ENCODE results near the gene H2BK1. TPM values are rescaled to one million over a fixed set of nuclear protein-coding genes. Genes with fewer than 3 reads are reported as not detected.
A peak's percentile ranks its signal among the peaks of the same experiment; 100 is the strongest.

The H2BK1 gene
- total RNA-seq, 1 experiment from 2014 or later: 0.87 TPM

DNA sequence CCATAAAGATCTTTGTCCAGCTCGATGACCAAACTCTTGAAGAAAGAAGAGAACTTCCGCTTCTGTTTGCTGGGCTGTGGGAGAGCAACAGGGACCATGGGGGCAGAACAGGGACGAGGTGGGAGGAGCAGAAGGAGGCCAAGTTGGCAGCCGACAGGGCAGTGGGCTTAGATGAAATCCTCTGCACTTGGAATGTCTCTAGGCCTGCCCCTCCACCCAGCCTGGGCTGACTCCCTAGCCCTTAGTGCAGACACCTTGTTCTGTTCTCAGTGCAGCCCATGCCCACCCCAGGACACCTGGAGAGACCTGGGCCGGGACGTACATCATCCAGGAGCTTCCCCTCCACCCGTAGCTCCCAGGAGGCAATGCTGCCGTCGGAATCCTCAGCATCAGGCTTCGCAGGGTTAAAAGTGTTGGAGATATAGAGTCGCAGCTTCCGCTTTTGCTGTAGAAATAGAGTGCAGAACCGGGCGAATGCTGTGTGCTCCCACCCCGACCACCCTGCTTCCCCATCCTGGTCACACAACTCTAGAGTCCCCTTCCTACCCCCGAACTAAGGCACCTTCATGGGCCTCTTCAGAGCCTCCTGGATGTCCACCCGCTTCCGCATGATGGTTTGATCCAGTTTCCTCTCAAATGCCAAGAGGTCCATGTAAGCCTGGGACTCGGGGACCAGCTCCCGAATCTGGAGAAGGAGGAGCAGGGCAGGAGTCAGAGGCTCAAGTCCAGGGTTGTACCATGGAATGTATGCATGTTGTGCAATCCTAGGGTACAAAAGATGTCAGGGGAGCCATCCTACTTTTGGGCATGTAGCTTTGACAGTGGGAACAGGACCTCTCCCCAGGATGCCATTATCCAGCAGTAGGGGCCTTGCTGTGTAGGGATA is 32.1 kb upstream of the H2BK1 start (continued):
- TF ChIP-seq, protein P1, sequence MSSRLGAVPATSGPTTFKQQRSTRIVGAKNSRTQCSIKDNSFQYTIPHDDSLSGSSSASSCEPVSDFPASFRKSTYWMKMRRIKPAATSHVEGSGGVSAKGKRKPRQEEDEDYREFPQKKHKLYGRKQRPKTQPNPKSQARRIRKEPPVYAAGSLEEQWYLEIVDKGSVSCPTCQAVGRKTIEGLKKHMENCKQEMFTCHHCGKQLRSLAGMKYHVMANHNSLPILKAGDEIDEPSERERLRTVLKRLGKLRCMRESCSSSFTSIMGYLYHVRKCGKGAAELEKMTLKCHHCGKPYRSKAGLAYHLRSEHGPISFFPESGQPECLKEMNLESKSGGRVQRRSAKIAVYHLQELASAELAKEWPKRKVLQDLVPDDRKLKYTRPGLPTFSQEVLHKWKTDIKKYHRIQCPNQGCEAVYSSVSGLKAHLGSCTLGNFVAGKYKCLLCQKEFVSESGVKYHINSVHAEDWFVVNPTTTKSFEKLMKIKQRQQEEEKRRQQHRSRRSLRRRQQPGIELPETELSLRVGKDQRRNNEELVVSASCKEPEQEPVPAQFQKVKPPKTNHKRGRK (CRISPR knock-in tag; IDR thresholded peaks at IDR 0.05; ENCODE audit: borderline replicate concordance): no peak
- TF ChIP-seq TEAD4 (CRISPR knock-in tag; IDR thresholded peaks at IDR 0.05): no peak

DNA sequence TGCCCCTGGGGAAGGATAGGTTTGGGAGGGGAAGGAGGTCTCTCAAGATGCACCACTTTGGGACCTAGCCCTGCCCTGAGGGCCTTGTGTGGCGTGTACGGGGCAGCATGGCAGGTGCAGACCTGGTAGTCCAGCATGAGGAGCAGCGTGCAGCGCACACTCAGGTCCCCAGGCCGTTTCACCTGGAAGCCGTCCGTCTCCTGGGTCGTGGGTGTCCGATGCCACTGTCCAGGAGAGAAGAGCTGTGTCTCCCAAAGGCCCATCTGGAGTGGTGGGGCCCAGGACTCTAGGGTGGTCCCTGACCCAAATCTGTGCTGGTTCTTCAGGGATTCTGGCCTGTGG is 31.4 kb upstream of the H2BK1 start:
- ATAC-seq (no peak), DNase-seq (ENCODE audit: low spot score) (no peak)
- CTCF ChIA-PET: interaction anchor here (0.8 to 4.6 kb wide), 4 partner anchors 8 to 83 kb away, joined by 3 to 77 read pairs (median 4); partner anchors contain the start of gene CHPF2
- H3K27me3 Mint-ChIP-seq (ENCODE audit: low read depth): peaks cover 19% of the 10 kb centered on the region
- H3K36me3 Mint-ChIP-seq: peaks cover 5% of the 10 kb centered on the region; the same call in 1 of the 2 replicates
- no peaks in the 10 kb centered on the region for H3K9me3 Mint-ChIP-seq
- POLR2A ChIA-PET: no interaction called here
- no peak overlapping the region for H3K27ac Mint-ChIP-seq
- no peak overlapping the region for H3K4me3 Mint-ChIP-seq
- peaks cover 28% of the 10 kb centered on the region for H3K4me1 Mint-ChIP-seq
- TF ChIP-seq MYBL2 (CRISPR knock-in tag; IDR thresholded peaks at IDR 0.05) (no peak), ZNF532 (CRISPR knock-in tag; IDR thresholded peaks at IDR 0.05; ENCODE audit: borderline replicate concordance) (no peak), TCF7 (CRISPR knock-in tag; IDR thresholded peaks at IDR 0.05; ENCODE audit: low read depth) (no peak), FOXJ3 (CRISPR knock-in tag; IDR thresholded peaks at IDR 0.05; ENCODE audit: borderline replicate concordance) (no peak), E2F1 (CRISPR knock-in tag; IDR thresholded peaks at IDR 0.05) (no peak), ZNF263 (CRISPR knock-in tag; IDR thresholded peaks at IDR 0.05; ENCODE audit: low read depth) (no peak)
- TF ChIP-seq, protein P2, sequence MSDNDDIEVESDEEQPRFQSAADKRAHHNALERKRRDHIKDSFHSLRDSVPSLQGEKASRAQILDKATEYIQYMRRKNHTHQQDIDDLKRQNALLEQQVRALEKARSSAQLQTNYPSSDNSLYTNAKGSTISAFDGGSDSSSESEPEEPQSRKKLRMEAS (CRISPR knock-in tag; IDR thresholded peaks at IDR 0.05): no peak

- H3K36me3 Mint-ChIP-seq: peaks cover 9% of the 10 kb centered on the region; the same call in 1 of the 2 replicates
- POLR2A ChIA-PET: no interaction called here
- TF ChIP-seq, protein P3, sequence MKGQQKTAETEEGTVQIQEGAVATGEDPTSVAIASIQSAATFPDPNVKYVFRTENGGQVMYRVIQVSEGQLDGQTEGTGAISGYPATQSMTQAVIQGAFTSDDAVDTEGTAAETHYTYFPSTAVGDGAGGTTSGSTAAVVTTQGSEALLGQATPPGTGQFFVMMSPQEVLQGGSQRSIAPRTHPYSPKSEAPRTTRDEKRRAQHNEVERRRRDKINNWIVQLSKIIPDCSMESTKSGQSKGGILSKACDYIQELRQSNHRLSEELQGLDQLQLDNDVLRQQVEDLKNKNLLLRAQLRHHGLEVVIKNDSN (CRISPR knock-in tag; IDR thresholded peaks at IDR 0.05): no peak
- TF ChIP-seq, protein P4, sequence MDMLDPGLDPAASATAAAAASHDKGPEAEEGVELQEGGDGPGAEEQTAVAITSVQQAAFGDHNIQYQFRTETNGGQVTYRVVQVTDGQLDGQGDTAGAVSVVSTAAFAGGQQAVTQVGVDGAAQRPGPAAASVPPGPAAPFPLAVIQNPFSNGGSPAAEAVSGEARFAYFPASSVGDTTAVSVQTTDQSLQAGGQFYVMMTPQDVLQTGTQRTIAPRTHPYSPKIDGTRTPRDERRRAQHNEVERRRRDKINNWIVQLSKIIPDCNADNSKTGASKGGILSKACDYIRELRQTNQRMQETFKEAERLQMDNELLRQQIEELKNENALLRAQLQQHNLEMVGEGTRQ (CRISPR knock-in tag; IDR thresholded peaks at IDR 0.05): no peak
- TF ChIP-seq, protein P5, sequence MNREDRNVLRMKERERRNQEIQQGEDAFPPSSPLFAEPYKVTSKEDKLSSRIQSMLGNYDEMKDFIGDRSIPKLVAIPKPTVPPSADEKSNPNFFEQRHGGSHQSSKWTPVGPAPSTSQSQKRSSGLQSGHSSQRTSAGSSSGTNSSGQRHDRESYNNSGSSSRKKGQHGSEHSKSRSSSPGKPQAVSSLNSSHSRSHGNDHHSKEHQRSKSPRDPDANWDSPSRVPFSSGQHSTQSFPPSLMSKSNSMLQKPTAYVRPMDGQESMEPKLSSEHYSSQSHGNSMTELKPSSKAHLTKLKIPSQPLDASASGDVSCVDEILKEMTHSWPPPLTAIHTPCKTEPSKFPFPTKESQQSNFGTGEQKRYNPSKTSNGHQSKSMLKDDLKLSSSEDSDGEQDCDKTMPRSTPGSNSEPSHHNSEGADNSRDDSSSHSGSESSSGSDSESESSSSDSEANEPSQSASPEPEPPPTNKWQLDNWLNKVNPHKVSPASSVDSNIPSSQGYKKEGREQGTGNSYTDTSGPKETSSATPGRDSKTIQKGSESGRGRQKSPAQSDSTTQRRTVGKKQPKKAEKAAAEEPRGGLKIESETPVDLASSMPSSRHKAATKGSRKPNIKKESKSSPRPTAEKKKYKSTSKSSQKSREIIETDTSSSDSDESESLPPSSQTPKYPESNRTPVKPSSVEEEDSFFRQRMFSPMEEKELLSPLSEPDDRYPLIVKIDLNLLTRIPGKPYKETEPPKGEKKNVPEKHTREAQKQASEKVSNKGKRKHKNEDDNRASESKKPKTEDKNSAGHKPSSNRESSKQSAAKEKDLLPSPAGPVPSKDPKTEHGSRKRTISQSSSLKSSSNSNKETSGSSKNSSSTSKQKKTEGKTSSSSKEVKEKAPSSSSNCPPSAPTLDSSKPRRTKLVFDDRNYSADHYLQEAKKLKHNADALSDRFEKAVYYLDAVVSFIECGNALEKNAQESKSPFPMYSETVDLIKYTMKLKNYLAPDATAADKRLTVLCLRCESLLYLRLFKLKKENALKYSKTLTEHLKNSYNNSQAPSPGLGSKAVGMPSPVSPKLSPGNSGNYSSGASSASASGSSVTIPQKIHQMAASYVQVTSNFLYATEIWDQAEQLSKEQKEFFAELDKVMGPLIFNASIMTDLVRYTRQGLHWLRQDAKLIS (CRISPR knock-in tag; IDR thresholded peaks at IDR 0.05; ENCODE audit: borderline replicate concordance): no peak
- TF ChIP-seq MLX (CRISPR knock-in tag; IDR thresholded peaks at IDR 0.05) (no peak), MYBL2 (CRISPR knock-in tag; IDR thresholded peaks at IDR 0.05) (no peak)
Measured at GRCh38 chr7:151240942-151241754, 30.9 kb upstream of the H2BK1 start.

More at GRCh38 chr7:151240942-151241754, 30.9 kb upstream of the H2BK1 start:
- H3K4me3 Mint-ChIP-seq: no peak overlapping the region
- H3K27ac Mint-ChIP-seq: peak overlapping the region; percentile 49; the same call in 1 of the 2 replicates
- CTCF ChIA-PET: interaction anchor here (1.0 kb wide), 1 partner anchor 71 kb away, joined by 3 read pairs; no protein-coding TSS in a partner anchor
- H3K9me3 Mint-ChIP-seq: no peaks in the 10 kb centered on the region
- no peak for ATAC-seq
- H3K4me1 Mint-ChIP-seq: peaks cover 23% of the 10 kb centered on the region
- peaks cover 13% of the 10 kb centered on the region for H3K27me3 Mint-ChIP-seq (ENCODE audit: low read depth)
- no peak for DNase-seq (ENCODE audit: low spot score)

Measured in WTC11 (cell line).